ENCODE measurements around the gene PKD2L1.

DNA sequence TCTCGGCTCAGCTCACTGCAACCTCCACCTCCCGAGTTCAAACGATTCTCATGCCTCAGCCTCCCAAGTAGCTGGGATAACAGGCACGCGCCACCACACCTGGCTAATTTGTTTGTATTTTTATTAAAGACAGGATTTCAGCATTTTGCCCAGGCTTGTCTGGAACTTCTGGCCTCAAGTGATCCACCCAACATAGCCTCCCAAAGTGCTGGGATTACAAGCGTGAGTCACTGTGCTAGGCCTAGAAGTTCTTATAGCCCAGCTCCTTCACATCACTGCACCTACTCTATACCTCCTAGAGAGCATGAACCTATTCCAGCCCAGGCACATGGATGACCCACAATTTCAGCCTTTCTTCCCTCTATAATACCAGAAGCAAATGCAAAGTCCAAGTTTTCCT, 42.3 kb downstream of the PKD2L1 start:
- TF ChIP-seq TEAD4 (IDR thresholded peaks at IDR 0.05; ENCODE audit: low read depth, low read length) (no peak), POLR2A (IDR thresholded peaks at IDR 0.05; ENCODE audit: control extremely low read depth in 1 of 2, low read depth in 2 of 2, low read length in 2 of 2) (no peak), EP300 (IDR thresholded peaks at IDR 0.05; ENCODE audit: borderline replicate concordance in 1 of 2, low read depth in 2 of 2, low read length in 2 of 2) (no peak), TCF12 (IDR thresholded peaks at IDR 0.05; ENCODE audit: low read depth, low read length) (no peak), KDM4A (IDR thresholded peaks at IDR 0.05; ENCODE audit: low read depth, low read length, severe bottlenecking) (no peak), YY1 (IDR thresholded peaks at IDR 0.05; ENCODE audit: low read depth, low read length) (no peak), CBX5 (IDR thresholded peaks at IDR 0.05; ENCODE audit: low read depth, low read length) (no peak), JUN (IDR thresholded peaks at IDR 0.05; ENCODE audit: low read depth, low read length) (no peak), EZH2 (IDR thresholded peaks at IDR 0.05; ENCODE audit: low read depth, low read length, severe bottlenecking) (no peak), HDAC6 (IDR thresholded peaks at IDR 0.05; ENCODE audit: low read depth, low read length) (no peak), ZNF274 (IDR thresholded peaks at IDR 0.05; ENCODE audit: borderline replicate concordance, extremely low read depth, low read length) (no peak)
- TF ChIP-seq, protein P1, sequence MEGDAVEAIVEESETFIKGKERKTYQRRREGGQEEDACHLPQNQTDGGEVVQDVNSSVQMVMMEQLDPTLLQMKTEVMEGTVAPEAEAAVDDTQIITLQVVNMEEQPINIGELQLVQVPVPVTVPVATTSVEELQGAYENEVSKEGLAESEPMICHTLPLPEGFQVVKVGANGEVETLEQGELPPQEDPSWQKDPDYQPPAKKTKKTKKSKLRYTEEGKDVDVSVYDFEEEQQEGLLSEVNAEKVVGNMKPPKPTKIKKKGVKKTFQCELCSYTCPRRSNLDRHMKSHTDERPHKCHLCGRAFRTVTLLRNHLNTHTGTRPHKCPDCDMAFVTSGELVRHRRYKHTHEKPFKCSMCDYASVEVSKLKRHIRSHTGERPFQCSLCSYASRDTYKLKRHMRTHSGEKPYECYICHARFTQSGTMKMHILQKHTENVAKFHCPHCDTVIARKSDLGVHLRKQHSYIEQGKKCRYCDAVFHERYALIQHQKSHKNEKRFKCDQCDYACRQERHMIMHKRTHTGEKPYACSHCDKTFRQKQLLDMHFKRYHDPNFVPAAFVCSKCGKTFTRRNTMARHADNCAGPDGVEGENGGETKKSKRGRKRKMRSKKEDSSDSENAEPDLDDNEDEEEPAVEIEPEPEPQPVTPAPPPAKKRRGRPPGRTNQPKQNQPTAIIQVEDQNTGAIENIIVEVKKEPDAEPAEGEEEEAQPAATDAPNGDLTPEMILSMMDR (IDR thresholded peaks at IDR 0.05; ENCODE audit: control extremely low read depth in 1 of 3, insufficient read depth in 1 of 3, low read depth in 1 of 3, low read length in 3 of 3), result no peak
- TF ChIP-seq, protein P2, sequence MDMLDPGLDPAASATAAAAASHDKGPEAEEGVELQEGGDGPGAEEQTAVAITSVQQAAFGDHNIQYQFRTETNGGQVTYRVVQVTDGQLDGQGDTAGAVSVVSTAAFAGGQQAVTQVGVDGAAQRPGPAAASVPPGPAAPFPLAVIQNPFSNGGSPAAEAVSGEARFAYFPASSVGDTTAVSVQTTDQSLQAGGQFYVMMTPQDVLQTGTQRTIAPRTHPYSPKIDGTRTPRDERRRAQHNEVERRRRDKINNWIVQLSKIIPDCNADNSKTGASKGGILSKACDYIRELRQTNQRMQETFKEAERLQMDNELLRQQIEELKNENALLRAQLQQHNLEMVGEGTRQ (IDR thresholded peaks at IDR 0.05; ENCODE audit: low read length), result no peak
- TF ChIP-seq, protein P3, sequence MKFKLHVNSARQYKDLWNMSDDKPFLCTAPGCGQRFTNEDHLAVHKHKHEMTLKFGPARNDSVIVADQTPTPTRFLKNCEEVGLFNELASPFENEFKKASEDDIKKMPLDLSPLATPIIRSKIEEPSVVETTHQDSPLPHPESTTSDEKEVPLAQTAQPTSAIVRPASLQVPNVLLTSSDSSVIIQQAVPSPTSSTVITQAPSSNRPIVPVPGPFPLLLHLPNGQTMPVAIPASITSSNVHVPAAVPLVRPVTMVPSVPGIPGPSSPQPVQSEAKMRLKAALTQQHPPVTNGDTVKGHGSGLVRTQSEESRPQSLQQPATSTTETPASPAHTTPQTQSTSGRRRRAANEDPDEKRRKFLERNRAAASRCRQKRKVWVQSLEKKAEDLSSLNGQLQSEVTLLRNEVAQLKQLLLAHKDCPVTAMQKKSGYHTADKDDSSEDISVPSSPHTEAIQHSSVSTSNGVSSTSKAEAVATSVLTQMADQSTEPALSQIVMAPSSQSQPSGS (IDR thresholded peaks at IDR 0.05; ENCODE audit: low read length), result no peak

All from H1 (cell line).